Mesothelial cell of epicardium (in vitro differentiated cells): ENCODE data around the gene PHF24. TPM values are rescaled to one million over a fixed set of nuclear protein-coding genes. Genes with fewer than 3 reads are reported as not detected.

Experiments used
- DNase-seq, 2 experiments: peaks; one replicate each; pipeline ENCODE4 v3.0.0; 2021; ENCODE audit warnings: low spot score in 2 of 2; ENCODE audit not compliant: unreplicated experiment in 2 of 2
- H3K27ac Mint-ChIP-seq: 2 replicates; pipeline ENCODE4 v1.8.0; 2021; ENCODE audit warnings: mixed read lengths
- H3K27me3 Mint-ChIP-seq: 2 replicates; pipeline ENCODE4 v1.8.0; 2021; ENCODE audit warnings: low read depth, mixed read lengths
- H3K36me3 Mint-ChIP-seq: 2 replicates; pipeline ENCODE4 v1.8.0; 2021; ENCODE audit warnings: mixed read lengths
- H3K4me1 Mint-ChIP-seq: 2 replicates; pipeline ENCODE4 v1.8.0; 2021; ENCODE audit warnings: mixed read lengths
- H3K4me3 Mint-ChIP-seq: 2 replicates; pipeline ENCODE4 v1.8.0; 2021; ENCODE audit warnings: mild to moderate bottlenecking, moderate library complexity, mixed read lengths
- H3K9me3 Mint-ChIP-seq: 2 replicates; pipeline ENCODE4 v1.8.0; 2021; ENCODE audit warnings: mixed read lengths
- total RNA-seq: library from RNA; stranded (reverse); gene quantifications from 3 replicates; pipeline ENCODE4 v1.2.1, GENCODE V29; 2021
- TF ChIP-seq, protein P1 (sequence below): fragments of 200-600 bp; sonication (generic); IDR thresholded peaks from one replicate; pipeline ENCODE4 v1.5.0; 2021; ENCODE audit warnings: antibody characterized with exemption; ENCODE audit not compliant: unreplicated experiment

Gene PHF24
- total RNA-seq, 1 donor from 2014 or later: 0.83 TPM

DNA sequence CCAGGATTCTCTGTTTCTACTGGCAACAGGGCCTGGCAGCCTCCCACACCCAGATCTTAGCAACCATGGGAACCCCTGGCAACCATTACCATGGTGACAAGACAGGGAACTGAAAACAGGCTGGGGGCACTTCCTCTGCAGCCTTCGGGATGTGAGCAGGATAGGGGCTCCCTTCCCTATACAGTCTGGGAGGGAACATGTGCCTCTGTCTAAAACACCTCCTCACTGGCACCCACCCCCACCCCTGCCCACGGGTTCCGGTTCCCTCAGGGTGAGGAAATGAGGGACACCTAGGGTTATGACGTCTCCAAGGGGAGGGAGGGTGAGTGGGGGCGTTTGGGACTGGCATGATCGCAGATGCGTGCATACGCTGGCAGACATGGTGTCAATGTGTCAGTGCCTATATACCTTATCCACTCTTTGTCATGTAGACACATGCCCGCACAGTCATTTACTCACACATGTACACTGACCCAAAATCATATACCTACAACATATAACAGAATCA is 28.5 kb downstream of the PHF24 start:
- H3K27me3 Mint-ChIP-seq: peaks cover 9% of the 10 kb centered on the region
- H3K27ac Mint-ChIP-seq: no peak overlapping the region
- TF ChIP-seq, protein P1, sequence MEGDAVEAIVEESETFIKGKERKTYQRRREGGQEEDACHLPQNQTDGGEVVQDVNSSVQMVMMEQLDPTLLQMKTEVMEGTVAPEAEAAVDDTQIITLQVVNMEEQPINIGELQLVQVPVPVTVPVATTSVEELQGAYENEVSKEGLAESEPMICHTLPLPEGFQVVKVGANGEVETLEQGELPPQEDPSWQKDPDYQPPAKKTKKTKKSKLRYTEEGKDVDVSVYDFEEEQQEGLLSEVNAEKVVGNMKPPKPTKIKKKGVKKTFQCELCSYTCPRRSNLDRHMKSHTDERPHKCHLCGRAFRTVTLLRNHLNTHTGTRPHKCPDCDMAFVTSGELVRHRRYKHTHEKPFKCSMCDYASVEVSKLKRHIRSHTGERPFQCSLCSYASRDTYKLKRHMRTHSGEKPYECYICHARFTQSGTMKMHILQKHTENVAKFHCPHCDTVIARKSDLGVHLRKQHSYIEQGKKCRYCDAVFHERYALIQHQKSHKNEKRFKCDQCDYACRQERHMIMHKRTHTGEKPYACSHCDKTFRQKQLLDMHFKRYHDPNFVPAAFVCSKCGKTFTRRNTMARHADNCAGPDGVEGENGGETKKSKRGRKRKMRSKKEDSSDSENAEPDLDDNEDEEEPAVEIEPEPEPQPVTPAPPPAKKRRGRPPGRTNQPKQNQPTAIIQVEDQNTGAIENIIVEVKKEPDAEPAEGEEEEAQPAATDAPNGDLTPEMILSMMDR: no peak
- DNase-seq: no peak
- H3K36me3 Mint-ChIP-seq: no peaks in the 10 kb centered on the region
- H3K4me1 Mint-ChIP-seq: peaks cover 25% of the 10 kb centered on the region
- no peak overlapping the region for H3K4me3 Mint-ChIP-seq
- no peaks in the 10 kb centered on the region for H3K9me3 Mint-ChIP-seq

DNA sequence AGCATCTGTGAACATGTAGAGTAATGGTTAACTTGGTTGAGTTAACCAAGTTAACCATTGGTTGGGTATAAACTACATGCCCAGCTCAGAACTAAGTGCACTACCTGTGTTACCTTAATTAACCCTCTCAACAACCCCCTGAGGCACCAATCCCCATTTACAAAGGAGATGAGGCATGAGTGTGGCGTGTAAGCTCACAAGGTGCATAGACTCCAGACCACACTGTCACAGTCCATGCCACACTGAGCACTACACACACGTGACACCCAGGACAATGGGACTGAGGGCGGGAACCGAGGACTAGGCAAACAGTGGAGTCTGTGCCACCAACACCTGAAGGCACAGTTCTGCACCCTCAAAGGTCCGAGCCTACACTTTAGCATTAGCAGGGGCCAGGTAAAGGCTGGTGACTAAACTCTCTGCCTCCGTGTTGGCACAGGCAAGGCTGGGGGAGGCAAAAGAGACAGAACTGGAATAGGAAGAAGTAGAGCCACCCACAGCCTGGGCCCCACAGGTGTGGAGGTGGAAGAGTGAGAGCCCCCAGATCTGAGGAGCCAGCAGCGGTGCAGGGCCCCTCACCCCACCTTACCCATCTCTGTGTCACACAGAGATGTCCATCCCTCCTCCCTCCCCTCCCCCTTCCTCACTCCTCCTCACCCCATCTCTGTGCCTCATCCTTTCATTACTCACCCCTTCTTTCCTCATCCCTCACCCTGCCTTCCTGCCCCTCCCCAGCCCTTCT is 29.2 kb downstream of the PHF24 start:
- H3K27ac Mint-ChIP-seq: no peak overlapping the region
- H3K4me3 Mint-ChIP-seq: peak overlapping the region; percentile 4
- TF ChIP-seq, protein P1: no peak
- H3K9me3 Mint-ChIP-seq: no peaks in the 10 kb centered on the region
- DNase-seq: no peak
- peaks cover 32% of the 10 kb centered on the region for H3K4me1 Mint-ChIP-seq
- peaks cover 9% of the 10 kb centered on the region for H3K27me3 Mint-ChIP-seq
- H3K36me3 Mint-ChIP-seq: no peaks in the 10 kb centered on the region

DNA sequence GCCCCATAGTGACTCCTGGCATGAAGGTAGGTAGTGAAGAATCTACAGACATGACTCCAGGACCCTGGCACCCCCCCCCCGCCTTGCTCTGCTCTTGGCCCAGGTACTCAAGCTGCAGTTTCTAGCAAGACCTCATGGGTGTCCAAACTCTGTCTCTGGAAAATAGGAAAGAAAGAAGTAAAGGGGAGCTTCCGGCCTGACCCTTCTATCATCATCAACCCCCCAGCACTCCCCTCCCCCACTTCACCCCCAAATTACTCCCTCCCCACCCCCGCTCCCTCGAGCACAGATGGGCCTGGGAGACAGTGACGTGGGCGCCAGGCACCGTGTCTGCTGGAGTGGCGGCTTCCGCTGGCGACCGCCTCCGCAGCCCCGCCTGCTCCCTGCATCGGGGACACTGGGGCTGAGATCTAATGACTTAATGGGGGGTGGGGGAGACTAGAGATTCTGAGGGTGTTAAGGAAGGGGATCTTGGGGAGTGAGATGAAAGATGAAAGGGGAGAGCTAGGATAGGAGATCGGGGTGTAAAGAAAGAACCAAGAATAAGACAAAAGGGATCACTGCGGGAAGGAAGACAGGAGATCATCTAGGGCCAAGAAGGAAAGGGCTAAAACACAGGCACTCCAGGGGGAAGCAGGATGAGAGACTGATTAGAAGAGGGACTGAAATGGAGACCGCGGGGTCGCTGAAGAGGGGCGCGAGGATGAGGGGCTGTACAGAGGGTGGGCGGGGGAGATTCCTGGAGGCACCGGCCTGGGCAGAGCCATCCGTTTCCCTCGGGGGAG is 30.3 kb downstream of the PHF24 start:
- no peaks in the 10 kb centered on the region for H3K9me3 Mint-ChIP-seq
- peaks cover 8% of the 10 kb centered on the region for H3K27me3 Mint-ChIP-seq
- TF ChIP-seq, protein P1: no peak
- peaks cover 39% of the 10 kb centered on the region for H3K4me1 Mint-ChIP-seq
- H3K36me3 Mint-ChIP-seq: no peaks in the 10 kb centered on the region
- peak overlapping the region; percentile 91 for H3K27ac Mint-ChIP-seq
- no peak for DNase-seq
- peak overlapping the region; percentile 93 for H3K4me3 Mint-ChIP-seq

DNA sequence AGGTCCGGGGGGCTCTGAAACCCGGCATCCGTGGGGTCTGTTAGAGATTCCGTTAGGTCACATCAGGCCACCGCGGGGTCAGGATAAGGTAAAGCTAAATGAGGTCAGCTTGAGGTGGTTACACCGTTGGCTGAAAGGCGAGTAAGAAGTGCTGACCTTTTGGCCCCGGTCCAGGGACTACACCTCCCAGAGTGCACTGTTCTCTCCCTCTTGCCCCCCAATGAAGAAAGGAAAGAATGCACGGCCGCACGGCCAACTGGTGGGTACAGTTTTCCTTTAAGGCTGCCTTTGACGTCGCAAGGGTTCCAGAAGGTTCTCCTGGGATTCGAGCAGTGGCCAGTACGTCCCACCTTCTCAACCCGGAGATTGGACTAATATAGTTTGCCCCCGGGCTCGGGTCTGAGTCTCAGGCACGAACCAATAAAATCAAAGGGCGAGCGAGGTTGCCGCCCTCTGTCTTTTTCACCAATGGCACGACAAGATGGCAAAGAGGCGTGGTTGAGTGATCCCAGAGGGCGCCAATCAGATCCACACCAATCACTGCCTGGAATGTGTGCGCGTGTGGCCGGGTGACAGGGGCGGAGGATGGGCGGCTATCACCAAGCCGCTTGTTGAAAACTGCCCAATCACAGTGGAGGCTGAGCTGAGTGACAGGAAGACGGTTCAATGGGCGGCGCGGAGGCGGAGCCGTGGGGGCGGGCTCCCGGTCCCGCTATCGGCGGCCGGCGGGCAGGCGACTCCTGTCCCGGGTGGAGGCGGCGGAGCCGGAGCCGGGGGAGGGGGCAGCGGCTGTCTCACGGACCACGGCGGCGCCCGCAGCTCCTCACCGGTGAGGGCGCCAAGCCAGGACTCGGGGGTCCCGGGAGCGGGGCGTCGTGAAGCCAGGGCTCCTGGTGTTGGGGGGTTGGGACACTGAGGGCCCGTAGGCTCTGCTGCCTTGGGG is 31.2 kb downstream of the PHF24 start, which contains the start of gene DNAJB5:
Gene DNAJB5 (plus strand): TSS at position 743 of the 943 bp plus-strand sequence. CDS start 886 bp downstream, outside the sequence.
- peak; percentile 95 to 99 for DNase-seq
- Mint-ChIP-seq H3K27ac (peak within 1 kb of the TSS; percentile 91), H3K9me3 (no peaks in the 10 kb centered on the region), H3K36me3 (no peaks in the 10 kb centered on the region), H3K4me1 (peaks cover 47% of the 10 kb centered on the region), H3K4me3 (peak within 1 kb of the TSS; percentile 93), H3K27me3 (peaks cover 3% of the 10 kb centered on the region)
- TF ChIP-seq, protein P1: no peak
